Cerebellar cortex (tissue), 1 donor: ENCODE results near the gene PAPPA2.

Experiments
- DNase-seq: peaks from one replicate; pipeline ENCODE4 v3.0.0-alpha.2; 2015; ENCODE audit warnings: low spot score

PAPPA2 gene

GRCh38 chr1:176854758-176855745, 392.1 kb downstream of the PAPPA2 start:
- DNase-seq: no peak

GRCh38 chr1:176857632-176858031, 394.7 kb downstream of the PAPPA2 start:
- DNase-seq: no peak

GRCh38 chr1:176858433-176858916, 395.5 kb downstream of the PAPPA2 start:
- no peak for DNase-seq

- no peak for DNase-seq
These were observed 400.6 kb downstream of the PAPPA2 start for GRCh38 chr1:176863613-176864012.

GRCh38 chr1:176864211-176864610, 401.2 kb downstream of the PAPPA2 start:
- no peak for DNase-seq

GRCh38 chr1:176866011-176866714, 403.2 kb downstream of the PAPPA2 start:
- no peak for DNase-seq

GRCh38 chr1:176869577-176869976, 406.6 kb downstream of the PAPPA2 start:
- no peak for DNase-seq

GRCh38 chr1:176876966-176877515, 414.1 kb downstream of the PAPPA2 start:
- no peak for DNase-seq

- no peak for DNase-seq
These were observed 414.6 kb downstream of the PAPPA2 start for GRCh38 chr1:176877557-176877956.

- no peak for DNase-seq
These were observed 416.0 kb downstream of the PAPPA2 start for GRCh38 chr1:176878750-176879536.

GRCh38 chr1:176879784-176880620, 417.0 kb downstream of the PAPPA2 start:
- no peak for DNase-seq

- DNase-seq: peak; percentile 72
These were observed 418.1 kb downstream of the PAPPA2 start for GRCh38 chr1:176880955-176881595.

GRCh38 chr1:176884286-176884685, 421.3 kb downstream of the PAPPA2 start:
- no peak for DNase-seq

- DNase-seq: peak; percentile 18
These were observed 421.9 kb downstream of the PAPPA2 start for GRCh38 chr1:176884911-176885310.

GRCh38 chr1:176885341-176885740, 422.4 kb downstream of the PAPPA2 start:
- no peak for DNase-seq

- no peak for DNase-seq
These were observed 422.8 kb downstream of the PAPPA2 start for GRCh38 chr1:176885751-176886150.

- DNase-seq: no peak
These were observed 425.6 kb downstream of the PAPPA2 start for GRCh38 chr1:176888471-176889032.

GRCh38 chr1:176893625-176894352, 430.8 kb downstream of the PAPPA2 start:
- no peak for DNase-seq

- DNase-seq: no peak
These were observed 431.5 kb downstream of the PAPPA2 start for GRCh38 chr1:176894450-176894849.
